ENCODE data around the gene DNAJA3. TPM values are rescaled to one million over a fixed set of nuclear protein-coding genes. Genes with fewer than 3 reads are reported as not detected.

DNAJA3 gene
- total RNA-seq, 1 donor from 2014 or later = 36.1 TPM

- no peak overlapping the region for H3K4me3 ChIP-seq
- no peaks in the 10 kb centered on the region for H3K9me3 ChIP-seq
- ATAC-seq (no peak), DNase-seq (no peak)
- intact Hi-C loops (cut with DNase I) = no loop called here
- TF ChIP-seq CTCF (IDR thresholded peaks at IDR 0.05) = no peak
- peaks cover 45% of the 10 kb centered on the region for H3K4me1 ChIP-seq
- H3K36me3 ChIP-seq = peaks cover 12% of the 10 kb centered on the region
- peak overlapping the region; percentile 89 for H3K27ac ChIP-seq
- no peaks in the 10 kb centered on the region for H3K27me3 ChIP-seq
Measured at GRCh38 chr16:4414187-4414917, 11.3 kb upstream of the DNAJA3 start.

GRCh38 chr16:4415538-4416199 is 10.0 kb upstream of the DNAJA3 start:
- intact Hi-C loops (cut with DNase I) = no loop called here
- H3K4me1 ChIP-seq = peaks cover 34% of the 10 kb centered on the region

GRCh38 chr16:4416200-4417032 is 9.3 kb upstream of the DNAJA3 start, which contains the start of gene CORO7:
Gene CORO7, minus strand, starts transcription at chr16:4416596. Its CDS starts 78 bp downstream, at chr16:4416518.
- peak; percentile 97 for ATAC-seq
- H3K9me3 ChIP-seq = no peaks in the 10 kb centered on the region

More at GRCh38 chr16:4415538-4416199, 10.0 kb upstream of the DNAJA3 start:
- H3K27ac ChIP-seq = peak overlapping the region; percentile 89
- ATAC-seq (peak; percentile 64), DNase-seq (peak; percentile 82)
- H3K9me3 ChIP-seq = no peaks in the 10 kb centered on the region
- H3K36me3 ChIP-seq = peaks cover 12% of the 10 kb centered on the region
- no peaks in the 10 kb centered on the region for H3K27me3 ChIP-seq
- TF ChIP-seq CTCF (IDR thresholded peaks at IDR 0.05) = peak; percentile 2
- peak overlapping the region; percentile 93 for H3K4me3 ChIP-seq

GRCh38 chr16:4419402-4419959 is 6.2 kb upstream of the DNAJA3 start:
- H3K36me3 ChIP-seq = no peaks in the 10 kb centered on the region
- peaks cover 14% of the 10 kb centered on the region for H3K4me1 ChIP-seq
- TF ChIP-seq CTCF (IDR thresholded peaks at IDR 0.05) = no peak
- H3K27ac ChIP-seq = no peak overlapping the region
- ATAC-seq (no peak), DNase-seq (no peak)
- intact Hi-C loops (cut with DNase I) = no loop called here
- H3K9me3 ChIP-seq = no peaks in the 10 kb centered on the region
- no peaks in the 10 kb centered on the region for H3K27me3 ChIP-seq
- H3K4me3 ChIP-seq = no peak overlapping the region

More at GRCh38 chr16:4416200-4417032, 9.3 kb upstream of the DNAJA3 start, which contains the start of gene CORO7:
- peaks cover 12% of the 10 kb centered on the region for H3K36me3 ChIP-seq
- peak; percentile 99 for DNase-seq
- no peaks in the 10 kb centered on the region for H3K27me3 ChIP-seq
- intact Hi-C loops (cut with DNase I) = no loop called here
- peak within 1 kb of the TSS; percentile 93 for H3K4me3 ChIP-seq
- H3K4me1 ChIP-seq = peaks cover 26% of the 10 kb centered on the region
- no peak for TF ChIP-seq CTCF (IDR thresholded peaks at IDR 0.05)
- peak within 1 kb of the TSS; percentile 89 for H3K27ac ChIP-seq

GRCh38 chr16:4420505-4421105 is 5.1 kb upstream of the DNAJA3 start:
- no peaks in the 10 kb centered on the region for H3K36me3 ChIP-seq
- TF ChIP-seq CTCF (IDR thresholded peaks at IDR 0.05) = no peak

More at GRCh38 chr16:4420505-4421105, 5.1 kb upstream of the DNAJA3 start:
- no peaks in the 10 kb centered on the region for H3K9me3 ChIP-seq
- intact Hi-C loops (cut with DNase I) = no loop called here
- H3K4me3 ChIP-seq = no peak overlapping the region
- no peak for ATAC-seq
- H3K27me3 ChIP-seq = no peaks in the 10 kb centered on the region
- H3K27ac ChIP-seq = no peak overlapping the region
- peaks cover 3% of the 10 kb centered on the region for H3K4me1 ChIP-seq
- no peak for DNase-seq

All from upper lobe of right lung (tissue), 1 donor.